GM19395 (cell line): ENCODE data around the gene ADAMTSL5.
"Not testable (repeated sequence)": the region's sequence is repeated elsewhere in the genome, so short reads cannot be mapped to it uniquely, and the experiment has no call there.

Experiments
- ATAC-seq: cut with Tn5 transposase; IDR thresholded peaks from one replicate; pipeline ENCODE4 v1.9.1; 2021; ENCODE audit warnings: mild to moderate bottlenecking, moderate library complexity; ENCODE audit not compliant: unreplicated experiment

Gene ADAMTSL5, protein sequence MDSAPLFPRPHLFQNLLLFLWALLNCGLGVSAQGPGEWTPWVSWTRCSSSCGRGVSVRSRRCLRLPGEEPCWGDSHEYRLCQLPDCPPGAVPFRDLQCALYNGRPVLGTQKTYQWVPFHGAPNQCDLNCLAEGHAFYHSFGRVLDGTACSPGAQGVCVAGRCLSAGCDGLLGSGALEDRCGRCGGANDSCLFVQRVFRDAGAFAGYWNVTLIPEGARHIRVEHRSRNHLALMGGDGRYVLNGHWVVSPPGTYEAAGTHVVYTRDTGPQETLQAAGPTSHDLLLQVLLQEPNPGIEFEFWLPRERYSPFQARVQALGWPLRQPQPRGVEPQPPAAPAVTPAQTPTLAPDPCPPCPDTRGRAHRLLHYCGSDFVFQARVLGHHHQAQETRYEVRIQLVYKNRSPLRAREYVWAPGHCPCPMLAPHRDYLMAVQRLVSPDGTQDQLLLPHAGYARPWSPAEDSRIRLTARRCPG

DNA sequence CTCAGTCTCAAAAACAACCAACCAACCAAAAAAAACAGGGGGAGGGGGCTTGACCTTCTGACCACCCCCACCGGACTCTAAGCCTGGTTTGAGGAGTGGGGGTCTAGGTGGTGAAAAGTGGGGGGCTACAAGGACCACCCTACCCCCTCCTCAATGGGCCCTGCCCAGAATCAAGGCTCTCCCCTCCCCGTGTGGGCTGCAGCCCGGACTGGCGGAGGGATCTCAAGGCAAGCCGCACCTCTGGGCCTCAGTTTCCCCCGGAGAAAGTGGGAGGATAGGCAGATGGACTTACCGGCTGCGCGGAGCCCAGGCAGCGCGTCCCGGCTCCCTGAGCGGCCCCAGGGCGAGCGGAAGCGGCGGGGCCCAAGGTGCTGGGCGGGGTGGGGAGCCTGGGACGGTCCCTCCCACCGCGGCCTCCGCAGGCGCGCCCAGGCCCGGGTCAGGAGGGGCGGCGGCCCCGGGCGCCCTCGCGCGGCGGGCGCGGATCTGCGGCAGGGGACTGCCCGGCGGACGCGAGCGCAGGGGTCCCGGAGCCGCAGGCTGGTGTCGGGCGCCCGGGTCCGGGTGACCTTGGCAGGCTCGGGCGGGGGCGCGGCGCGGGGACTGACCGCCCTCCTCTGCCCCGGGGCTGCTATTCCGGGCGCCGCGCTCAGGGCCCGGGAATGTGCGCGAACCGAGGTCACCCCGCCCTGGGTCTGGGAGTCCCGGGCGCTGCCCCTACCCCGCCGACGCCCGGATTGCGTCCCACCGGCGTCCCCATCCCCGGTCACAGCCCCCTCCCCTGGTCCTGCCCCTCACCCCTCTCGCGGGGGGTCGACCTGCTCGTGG is at the start of gene ADAMTSL5:
TSS of gene ADAMTSL5 (minus strand) at position 349 of the 828 bp plus-strand sequence. CDS start 2,076 bp downstream, outside the sequence.
- ATAC-seq = no peak

DNA sequence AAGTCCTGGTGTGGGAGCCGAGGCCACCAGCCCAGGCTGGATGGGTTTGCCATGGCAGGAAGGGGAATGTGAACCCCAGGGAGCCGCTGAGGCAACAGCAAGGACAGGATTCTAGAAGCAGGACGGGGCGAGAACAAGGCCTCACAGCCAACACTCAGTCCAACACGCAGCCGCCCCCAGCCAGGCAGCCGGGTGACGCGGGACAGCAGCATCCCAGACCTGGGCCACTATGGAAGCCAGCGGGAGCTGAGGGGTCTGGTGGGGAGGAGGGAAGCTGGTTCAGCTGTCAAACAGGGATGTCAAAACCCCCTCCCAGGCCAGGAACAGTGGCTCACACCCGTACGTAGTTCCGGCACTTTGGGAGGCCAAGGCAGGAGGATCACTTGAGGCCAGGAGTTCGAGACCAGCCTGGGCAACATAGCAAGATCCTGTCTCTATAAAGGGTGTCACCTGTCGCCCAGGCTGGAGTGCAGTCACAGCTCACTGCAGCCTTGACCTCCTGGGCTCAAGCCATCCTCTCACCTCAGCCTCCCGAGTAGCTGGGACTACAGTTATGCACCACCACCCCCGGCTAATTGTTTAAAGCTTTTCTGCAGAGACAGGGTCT is 48.5 kb upstream of the ADAMTSL5 start:
- ATAC-seq = no peak

DNA sequence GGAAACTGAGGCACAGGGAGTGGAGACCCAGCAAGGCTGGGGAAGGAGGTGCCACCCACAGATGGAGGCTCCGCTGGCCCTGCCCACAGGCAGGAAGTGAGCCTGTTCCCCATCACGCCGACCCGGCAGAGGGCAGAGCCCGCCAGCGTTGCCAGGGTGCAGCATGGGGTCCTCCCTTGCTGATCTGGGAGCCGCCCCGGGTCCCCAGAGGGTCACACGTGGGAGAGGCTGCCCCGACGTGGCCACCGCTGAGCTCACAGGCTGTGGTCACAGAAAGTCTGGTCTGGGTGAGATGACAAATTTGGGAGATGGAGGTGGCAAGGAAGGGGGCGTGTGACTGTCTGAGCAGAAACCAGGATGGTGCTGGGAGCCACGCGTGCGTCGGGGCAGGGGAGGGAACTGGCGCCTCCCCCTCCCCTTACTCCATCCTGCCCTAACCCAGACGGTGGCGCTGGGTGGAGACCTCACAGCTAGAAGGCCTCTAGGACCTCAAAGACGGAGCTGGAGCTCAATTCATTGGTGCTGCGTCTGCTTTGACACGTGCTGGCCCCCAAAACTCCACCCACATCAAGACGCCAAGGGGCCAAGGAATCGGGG is 47.6 kb upstream of the ADAMTSL5 start:
- ATAC-seq = no peak

DNA sequence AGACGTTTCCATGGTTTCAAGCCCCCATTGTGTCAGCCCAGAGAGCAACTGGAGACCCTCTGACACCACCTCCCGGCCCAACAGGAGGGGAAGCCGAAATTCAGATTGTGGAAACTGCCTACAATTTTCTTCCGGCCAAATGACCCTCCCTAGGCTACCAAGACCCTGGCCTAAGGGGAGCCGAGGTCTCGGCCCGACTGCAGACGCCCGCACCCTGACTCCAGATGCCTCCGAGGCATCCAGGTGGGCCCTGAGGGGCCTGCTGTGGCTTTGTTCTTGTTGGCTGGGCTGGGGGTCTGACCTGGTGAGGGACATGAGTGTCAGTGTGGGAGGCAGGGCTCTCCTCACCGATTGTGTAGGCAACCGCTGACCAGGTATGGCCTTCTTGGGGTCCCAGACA is 45.7 kb upstream of the ADAMTSL5 start:
- no peak for ATAC-seq

DNA sequence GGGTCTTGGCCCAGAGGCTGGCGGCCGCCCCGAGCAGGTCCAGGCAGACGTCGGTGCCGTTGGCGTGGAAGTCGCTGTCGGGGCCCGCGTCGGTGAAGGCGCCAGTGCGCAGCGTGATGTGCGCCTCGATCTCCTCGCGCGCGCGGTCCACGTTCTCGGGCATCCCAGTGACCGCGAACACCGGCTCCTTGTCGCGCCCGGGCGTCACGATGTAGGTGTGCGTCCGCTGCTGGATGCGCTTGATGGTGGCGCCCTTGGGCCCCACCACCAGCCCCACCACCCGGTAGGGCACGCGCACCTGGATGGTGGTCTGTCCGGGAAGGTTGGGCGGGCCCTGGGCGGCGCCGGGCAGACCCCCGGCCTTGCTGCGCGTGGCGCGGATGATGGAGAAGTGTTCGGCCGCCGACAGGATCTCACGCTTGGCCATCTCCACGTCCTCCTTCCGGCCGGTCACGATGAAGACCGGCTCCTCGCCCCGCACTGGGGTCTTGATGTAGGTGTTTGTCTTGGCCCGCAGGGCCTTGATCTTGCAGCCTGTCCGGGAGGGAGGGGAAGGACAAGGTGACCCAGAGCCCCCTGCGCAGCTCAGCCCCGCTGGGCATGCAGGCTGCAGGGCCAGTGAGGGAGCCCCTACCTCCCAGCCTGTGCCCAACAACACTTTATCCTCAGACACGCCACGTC is 43.7 kb upstream of the ADAMTSL5 start:
- ATAC-seq = no peak

DNA sequence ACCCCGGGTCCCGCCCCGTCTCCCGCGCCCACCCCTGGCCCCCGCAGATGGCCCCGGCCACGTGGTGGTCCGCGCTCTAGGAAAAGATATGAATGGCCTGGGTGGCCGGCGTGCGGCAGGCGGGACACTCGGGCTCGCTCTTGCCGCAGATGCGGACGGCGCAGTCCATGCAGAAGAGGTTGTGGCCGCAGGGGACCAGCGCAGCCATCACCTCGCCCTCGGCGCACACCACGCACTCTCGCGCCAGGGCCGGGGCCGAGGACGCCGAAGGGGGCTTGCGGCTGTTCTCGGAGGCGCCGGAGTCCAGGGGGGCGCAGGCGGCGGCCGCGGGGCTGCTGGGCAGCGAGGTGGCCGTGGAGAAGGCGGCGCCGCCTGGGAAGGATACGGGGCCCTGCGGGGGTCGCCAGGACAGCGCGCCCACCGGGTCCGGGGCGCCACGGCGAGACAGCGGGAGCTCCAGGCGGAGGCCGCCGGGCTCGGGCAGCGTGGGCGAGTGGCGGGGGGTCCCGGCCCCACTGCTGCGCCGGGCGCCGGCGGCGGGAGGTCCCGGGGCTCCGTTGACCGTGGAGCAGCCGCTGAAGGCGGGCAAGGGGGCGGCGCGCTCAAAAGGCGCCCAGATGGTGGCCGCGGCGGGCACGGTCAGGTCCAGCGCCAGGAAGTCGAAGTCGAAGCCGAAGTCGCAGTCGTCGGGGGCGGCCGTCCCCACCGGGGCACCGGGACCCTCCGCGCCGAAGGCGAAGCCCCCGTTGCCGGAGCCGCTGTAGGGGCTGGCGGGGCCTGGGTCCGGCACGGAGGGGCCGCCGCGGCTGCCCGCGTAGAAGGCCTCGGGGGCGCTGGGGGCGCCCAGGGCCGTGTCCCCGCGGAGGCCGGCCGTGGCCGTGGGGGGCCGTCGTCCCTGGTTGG is 42.9 kb upstream of the ADAMTSL5 start:
- ATAC-seq = no peak

DNA sequence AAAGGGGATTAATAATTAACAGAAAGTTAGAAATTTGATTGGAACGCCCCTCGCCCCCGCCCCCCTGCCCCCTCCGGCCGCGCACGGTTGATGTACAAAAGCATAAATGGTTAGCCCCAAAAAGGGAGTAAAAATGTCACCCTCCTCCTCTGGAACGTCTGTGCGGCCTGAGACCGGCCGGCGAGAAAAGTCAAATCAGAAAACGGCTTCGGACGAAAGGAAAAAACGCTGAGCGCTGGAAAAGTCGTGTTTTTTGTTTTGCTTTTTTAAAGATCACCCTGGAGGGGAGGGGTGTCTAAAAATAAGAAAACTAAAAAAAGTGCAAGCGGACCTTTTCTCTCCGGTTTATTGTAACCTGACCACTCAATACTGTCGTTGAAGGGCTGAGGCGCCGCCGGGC is 42.1 kb upstream of the ADAMTSL5 start:
- no peak for ATAC-seq

DNA sequence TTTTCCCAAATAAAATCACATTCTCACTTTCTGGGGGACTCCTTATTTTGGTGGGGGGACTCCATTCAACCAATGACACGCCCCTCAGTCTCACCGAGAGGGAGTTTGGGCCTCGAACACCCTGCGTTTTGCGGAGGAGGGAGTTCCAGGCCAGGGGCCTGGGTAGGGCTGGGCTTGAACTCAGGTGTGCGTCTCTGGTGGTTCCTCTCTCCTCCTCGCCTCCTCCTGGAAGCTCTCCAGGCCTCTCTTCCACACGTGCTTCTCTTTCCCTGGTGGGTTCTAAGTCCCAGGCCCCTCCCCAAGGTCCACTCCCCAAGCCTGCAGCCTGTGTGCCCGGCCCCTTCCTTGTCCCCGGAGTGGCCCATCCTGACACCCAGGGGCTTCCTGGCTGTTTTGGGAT is 40.6 kb upstream of the ADAMTSL5 start:
- no peak for ATAC-seq

DNA sequence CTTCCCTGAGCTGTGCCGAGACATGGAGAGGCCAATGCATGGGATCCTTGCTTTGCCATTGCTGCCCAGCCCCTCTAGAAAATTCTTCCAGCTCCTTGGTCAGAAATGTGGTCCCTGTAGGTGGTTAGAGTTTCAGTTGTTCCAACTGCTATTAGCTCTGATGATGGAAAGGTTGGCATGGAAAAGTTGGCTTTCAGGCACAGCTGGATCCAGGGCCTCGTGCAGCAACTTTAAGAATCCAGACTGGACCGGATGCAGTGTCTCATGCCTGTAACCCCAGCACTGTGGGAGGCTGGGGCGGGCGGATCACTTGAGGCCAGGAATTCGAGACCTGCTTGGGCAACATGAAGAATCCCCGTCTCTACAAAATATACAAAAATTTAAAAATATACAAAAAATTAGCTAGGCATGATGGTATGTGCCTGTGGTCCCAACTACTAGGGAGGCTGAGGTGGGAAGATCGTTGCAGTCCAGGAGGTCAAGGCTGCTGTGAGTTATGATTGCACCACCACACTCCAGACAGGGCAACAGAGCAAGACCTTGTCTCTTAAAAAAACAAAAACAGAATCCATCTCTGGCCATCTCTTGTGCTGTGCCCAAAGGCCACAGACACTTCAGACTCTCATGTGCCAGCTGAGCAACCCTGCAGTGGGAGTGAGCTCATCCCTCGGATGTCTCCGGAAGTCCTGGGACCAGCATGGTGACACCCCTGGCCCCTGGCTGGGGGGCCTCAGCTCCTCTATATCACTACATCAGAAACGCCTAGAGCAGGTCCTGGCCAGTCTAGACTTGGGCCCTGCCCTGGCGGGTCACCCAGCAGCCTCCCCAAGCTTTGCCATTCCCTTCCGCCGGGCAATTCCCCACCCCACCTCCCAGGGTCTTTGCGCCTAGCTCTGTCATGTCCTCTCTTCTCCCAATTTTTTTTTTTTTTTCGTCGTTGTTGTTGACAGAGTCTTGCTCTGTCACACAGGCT is 38.5 kb upstream of the ADAMTSL5 start:
- ATAC-seq = no peak

DNA sequence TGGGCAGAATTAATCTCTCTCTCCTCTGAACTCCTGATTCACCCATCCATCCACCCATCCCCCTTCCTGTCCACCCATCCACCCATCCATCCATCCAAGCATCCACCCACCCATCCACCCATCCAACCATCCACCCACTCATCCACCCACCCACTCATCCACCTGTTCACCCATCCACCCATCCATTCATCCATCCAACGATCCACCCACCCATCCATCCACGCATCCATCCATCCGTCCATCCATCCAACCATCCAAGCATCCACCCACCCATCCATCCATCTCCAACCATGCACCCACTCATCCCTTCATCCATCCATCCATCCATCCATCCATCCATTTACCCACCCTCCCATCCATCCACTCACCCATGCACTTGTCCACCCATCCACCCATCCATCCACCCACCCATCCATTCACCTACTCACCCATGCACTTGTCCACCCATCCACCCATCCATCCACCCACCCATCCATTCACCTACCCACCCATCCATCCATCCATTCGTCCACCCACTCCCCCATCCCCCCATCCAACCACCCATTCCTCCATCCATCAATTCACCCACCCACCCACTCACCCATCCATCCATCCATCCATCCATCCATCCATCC is 36.6 kb upstream of the ADAMTSL5 start:
- ATAC-seq = no peak

DNA sequence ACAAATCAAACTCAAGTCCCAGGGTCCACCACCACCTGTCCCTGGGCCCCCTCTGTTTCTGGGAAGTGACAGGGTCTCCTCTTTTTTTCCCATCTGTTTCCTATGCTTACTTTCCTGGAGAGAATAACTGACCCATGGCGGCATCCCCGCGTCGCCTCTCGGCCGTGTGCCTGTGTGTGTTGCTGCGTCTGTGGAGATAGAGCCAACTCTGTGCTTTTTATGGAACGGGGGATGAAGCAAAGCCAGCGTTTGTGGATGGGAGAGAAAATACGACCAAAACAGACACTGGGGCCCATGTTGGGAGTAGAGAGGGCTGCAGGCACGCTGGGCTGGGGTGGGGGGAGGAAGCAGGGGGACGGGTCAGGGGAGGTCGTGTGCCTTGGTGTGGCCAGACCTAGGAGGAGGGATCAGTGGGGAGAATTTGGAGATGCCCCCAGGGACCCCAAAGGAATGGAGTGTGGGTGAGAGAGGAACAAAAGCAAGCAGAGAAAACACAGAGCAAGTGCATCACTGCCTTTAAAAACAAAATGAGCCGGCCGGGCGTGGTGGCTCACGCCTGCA is 27.6 kb upstream of the ADAMTSL5 start:
- ATAC-seq = no peak

DNA sequence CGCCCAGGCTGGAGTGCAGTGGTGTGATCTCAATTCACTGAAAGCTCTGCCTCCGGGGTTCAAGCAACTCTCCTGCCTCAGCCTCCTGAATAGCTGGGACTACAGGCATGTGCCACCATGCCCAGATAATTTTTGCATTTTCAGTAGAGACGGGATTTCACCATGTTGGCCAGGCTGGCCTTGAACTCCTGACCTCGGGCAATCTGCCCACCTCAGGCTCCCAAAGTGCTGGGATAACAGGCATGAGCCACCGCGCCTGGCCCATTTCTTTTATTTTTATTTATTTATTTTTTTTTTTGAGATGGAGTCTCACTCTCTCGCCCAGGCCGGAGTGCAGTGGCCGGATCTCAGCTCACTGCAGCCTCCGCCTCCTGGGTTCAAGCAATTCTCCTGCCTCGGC is 26.9 kb upstream of the ADAMTSL5 start:
- ATAC-seq = not testable (repeated sequence)

DNA sequence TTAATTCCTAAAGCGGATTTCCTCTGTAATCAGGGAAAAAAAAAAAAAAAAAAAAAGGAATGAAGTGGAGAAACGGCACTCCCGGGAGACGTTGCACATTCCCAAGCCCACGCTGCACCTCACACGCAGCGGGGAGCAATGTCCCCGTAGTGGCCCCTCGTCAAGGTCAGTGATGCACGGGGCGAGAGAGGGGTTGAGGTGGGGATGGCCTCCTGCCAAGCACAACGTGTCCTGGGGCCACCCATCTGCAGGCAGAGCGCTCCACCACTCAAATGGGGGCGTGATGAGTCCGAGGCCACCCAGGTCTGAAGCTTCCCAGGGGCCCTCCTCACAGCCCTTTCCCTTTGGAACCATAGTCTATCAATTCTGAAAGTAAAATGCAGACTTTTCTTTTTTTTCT is 26.2 kb upstream of the ADAMTSL5 start:
- ATAC-seq = no peak

DNA sequence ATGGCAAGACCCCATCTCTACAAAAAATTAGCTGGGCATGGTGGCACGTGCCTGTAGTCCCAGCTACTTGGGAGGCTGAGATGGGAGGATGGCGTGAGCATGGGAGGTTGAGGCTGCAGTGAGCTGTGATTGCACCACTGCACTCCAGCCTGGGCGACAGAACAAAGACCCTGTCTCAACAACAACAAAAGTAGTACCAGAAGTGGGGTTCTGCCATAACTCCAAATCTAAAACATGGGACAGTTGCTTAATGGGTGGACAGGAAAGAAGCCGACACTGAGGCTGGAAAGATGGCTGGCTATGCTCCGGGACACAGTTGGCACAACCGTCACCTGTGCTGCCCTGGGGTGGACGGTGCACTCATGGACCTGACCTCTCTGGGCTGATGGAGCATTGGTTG is 22.9 kb upstream of the ADAMTSL5 start:
- not testable (repeated sequence) for ATAC-seq

DNA sequence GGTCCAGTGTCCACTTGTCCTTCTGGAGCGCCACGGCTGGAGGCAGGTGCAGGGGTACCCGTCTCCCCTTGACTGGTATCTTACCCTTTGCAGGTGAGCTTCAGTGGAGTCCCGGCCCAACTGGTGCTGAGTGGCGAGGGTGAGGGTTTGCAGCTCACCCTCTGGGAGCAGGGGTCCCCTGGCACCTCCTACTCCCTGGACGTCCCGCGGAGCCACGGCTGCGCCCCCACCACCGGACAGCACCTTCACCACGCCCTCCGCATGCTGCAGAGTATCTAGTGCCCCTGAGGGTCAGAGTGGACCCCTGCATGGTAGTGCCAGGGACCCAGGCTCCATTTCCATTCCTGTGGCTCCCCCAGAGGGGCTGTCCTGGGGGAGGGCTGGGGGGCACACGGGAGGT is 22.2 kb upstream of the ADAMTSL5 start:
- ATAC-seq = no peak

DNA sequence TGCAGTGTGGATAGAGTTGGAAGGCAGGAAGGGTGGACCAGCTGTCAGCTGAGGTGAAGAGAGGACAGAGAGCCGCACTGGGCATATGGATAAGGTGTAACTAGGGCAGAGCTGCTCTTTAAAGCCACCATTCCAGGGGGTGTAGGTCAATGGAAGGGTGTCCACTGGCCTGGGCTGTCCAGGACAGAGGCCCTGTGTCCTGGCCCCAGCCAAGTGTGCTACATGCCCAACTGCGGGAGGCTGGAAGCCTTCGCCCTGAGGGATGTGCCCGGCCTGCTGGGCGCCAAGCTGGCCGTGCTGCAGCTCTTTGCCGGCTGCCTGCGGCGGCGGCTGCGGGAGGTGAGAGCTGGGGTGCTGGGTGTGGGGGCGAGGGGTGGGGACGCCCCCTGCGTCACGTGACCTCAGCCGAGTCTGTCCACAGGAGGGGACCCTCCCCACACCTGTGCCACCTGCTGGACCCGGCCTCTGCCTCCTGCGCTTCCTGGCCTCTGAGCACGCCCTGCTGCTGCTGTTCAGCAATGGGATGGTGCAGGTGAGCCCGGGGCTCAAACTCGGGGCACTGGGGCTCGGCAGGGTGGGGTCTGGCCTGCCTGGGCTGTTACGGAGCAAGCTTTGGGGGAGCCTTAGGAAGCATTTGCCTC is 20.8 kb upstream of the ADAMTSL5 start:
- no peak for ATAC-seq

DNA sequence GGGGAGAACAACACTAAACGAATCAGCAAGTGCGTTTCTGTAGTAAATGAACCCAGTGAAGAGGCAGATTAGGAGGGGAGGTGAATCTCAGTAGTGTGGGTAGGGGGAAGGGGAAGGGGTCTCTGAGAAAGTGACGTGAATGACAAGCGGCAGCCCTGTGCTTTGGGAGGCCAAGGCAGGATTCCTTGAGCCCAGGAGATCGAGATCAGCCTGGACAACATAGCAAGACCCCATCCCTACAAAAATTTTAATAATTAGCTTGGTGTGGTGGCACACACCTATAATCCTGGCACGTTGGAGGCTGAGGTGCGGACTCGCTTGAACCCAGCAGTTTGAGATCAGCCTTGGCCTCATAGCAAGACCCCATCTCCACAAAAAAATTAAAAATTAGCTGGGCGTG is 19.2 kb upstream of the ADAMTSL5 start:
- ATAC-seq = no peak
